Cardiac muscle cell (in vitro differentiated cells and primary cell): ENCODE results near the gene ATP11A. TPM values are rescaled to one million over a fixed set of nuclear protein-coding genes. Genes with fewer than 3 reads are reported as not detected.
A peak's percentile ranks its signal among the peaks of the same experiment; 100 is the strongest.

Experiments
- DNase-seq, 2 donors: peaks; one replicate each; pipeline versions ENCODE4 v3.0.0 to v3.0.0-alpha.2; 2010 to 2017; ENCODE audit warnings: low read depth in 1 of 2, low spot score in 1 of 2
- H3K27ac ChIP-seq: fragments of 200-600 bp; sonication (generic); 2 replicates; pipeline ENCODE4 v1.5.1; 2016
- H3K27me3 ChIP-seq: fragments of 200-600 bp; sonication (generic); 2 replicates; pipeline ENCODE4 v1.6.0; 2016; ENCODE audit warnings: control low read depth
- H3K36me3 ChIP-seq: fragments of 200-600 bp; sonication (generic); 2 replicates; pipeline ENCODE4 v1.5.1; 2016; ENCODE audit warnings: control low read depth
- H3K4me1 ChIP-seq: fragments of 200-600 bp; sonication (generic); 2 replicates; pipeline ENCODE4 v1.8.1; 2017; ENCODE audit warnings: low read depth, mild to moderate bottlenecking, mixed run types
- H3K4me3 ChIP-seq: fragments of 200-600 bp; sonication (generic); 2 replicates; pipeline ENCODE4 v1.5.1; 2016; ENCODE audit warnings: mild to moderate bottlenecking
- H3K9me3 ChIP-seq: fragments of 200-600 bp; sonication (generic); 2 replicates; pipeline ENCODE4 v1.5.1; 2017; ENCODE audit warnings: low read depth, mild to moderate bottlenecking, control low read depth
- polyA plus RNA-seq: library from polyadenylated mRNA; unstranded; fragments of >200 nt; fragmentation: Nextera tagmentation; extraction: Ambion mirVana; gene quantifications from 2 replicates; pipeline ENCODE4 v1.2.1, GENCODE V29; 2016
- total RNA-seq: library from RNA; depleted of rRNA; stranded (reverse); fragments of >200 nt; gene quantifications from 2 replicates; pipeline ENCODE4 v1.2.3, GENCODE V29; 2016
- TF ChIP-seq, protein P1 (sequence below): IDR thresholded peaks from 2 replicates; pipeline ENCODE4 v1.5.1; 2012; ENCODE audit warnings: low read depth, mild to moderate bottlenecking, low read length

ATP11A gene
- total and polyA plus RNA-seq, 2 experiments from 2014 or later = 38.0 to 42.9 TPM

DNA sequence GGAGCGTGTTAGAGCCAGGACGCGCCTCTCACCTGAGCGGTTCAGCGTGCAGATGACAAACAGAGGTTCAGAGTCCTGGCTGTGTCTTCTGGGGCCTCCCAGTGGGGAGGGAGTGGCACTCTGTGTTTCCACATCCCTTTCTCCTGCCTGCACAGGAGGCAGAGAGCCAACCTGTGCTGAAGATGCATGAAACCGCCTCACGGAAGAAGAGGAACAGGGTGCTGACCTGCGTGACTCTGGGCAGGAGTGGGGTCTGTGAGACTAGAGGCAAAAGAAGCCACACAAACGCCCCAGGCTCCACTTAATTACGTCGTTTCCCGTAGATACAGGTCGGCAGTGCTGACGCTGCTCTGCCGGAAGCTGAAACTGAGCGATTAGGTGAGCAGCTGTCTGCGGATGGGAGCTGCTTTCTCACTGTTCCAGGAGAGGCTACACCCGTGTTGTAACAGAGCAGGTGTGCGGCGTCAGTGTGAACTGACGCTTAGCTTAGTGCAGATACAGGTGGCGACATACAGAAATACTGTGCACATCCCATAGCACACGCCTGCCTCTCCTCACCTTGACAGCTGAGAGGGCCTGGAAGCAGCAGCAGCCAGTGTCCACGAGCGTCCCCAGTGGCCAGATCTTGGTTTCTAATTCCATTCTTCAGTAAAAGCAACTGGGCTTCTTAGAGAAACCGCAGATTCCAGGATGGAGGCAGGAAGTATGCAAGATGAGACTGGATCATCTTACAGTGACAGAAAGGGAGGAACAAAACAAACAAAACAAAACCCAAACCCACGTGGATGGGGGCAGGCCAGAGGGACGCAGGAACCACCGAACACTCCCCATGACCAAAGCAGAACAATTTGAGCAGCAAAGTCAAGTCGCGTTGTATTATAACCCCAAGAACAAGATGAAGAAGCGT, 241.4 kb downstream of the ATP11A start:
- H3K36me3 ChIP-seq = no peaks in the 10 kb centered on the region
- no peaks in the 10 kb centered on the region for H3K27me3 ChIP-seq
- H3K4me1 ChIP-seq = no peaks in the 10 kb centered on the region
- H3K4me3 ChIP-seq = no peak overlapping the region
- TF ChIP-seq, protein P1, sequence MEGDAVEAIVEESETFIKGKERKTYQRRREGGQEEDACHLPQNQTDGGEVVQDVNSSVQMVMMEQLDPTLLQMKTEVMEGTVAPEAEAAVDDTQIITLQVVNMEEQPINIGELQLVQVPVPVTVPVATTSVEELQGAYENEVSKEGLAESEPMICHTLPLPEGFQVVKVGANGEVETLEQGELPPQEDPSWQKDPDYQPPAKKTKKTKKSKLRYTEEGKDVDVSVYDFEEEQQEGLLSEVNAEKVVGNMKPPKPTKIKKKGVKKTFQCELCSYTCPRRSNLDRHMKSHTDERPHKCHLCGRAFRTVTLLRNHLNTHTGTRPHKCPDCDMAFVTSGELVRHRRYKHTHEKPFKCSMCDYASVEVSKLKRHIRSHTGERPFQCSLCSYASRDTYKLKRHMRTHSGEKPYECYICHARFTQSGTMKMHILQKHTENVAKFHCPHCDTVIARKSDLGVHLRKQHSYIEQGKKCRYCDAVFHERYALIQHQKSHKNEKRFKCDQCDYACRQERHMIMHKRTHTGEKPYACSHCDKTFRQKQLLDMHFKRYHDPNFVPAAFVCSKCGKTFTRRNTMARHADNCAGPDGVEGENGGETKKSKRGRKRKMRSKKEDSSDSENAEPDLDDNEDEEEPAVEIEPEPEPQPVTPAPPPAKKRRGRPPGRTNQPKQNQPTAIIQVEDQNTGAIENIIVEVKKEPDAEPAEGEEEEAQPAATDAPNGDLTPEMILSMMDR = peak; percentile 86
- H3K27ac ChIP-seq = no peak overlapping the region
- no peaks in the 10 kb centered on the region for H3K9me3 ChIP-seq
- peak; percentile 58 to 84 for DNase-seq

DNA sequence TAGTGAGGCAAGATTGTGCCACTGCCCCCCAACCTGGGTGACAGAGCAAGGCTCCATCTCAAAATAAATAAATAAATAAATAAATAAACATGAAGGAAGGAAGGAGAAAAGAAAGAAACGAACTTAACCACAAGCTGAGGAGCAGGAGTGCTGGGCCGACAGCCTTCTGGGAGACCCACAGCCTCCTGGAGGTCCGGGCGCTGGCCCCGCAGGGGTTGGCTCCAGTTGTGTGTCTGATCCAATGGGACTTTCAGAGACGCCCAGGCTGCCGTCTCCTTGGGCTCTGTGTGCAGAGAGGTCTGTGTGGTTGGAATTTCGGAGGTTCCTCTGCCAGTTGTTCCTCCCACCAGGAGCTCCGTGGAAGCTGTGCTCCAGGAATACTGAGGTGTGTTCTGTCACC, 243.1 kb downstream of the ATP11A start:
- H3K27me3 ChIP-seq = no peaks in the 10 kb centered on the region
- TF ChIP-seq, protein P1 = no peak

DNA sequence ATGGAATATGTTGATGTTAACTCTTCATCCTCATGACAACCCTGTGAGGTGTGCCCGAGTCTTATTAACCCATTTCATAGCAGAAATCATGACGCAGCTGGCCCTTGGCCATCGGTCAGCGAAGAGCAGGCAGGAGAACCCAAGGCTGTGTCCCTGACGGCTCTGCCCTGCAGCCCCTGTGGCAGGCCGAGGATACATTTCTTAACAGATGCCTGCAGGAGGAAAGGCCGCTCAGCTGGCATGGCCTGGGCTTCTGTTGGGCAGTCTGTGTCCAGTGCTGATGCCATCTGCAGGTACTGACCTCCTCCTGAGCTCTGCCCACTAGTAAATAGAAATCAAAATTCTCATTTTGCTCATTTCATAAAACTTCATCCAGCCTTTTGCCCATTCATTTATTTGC, 243.8 kb downstream of the ATP11A start:
- TF ChIP-seq, protein P1 = no peak
- H3K9me3 ChIP-seq = no peaks in the 10 kb centered on the region
- no peaks in the 10 kb centered on the region for H3K4me1 ChIP-seq
- H3K27ac ChIP-seq = no peak overlapping the region
- H3K4me3 ChIP-seq = no peak overlapping the region
- no peaks in the 10 kb centered on the region for H3K27me3 ChIP-seq
- DNase-seq = no peak
- no peaks in the 10 kb centered on the region for H3K36me3 ChIP-seq

More for the DNA sequence above, 243.1 kb downstream of the ATP11A start:
- no peaks in the 10 kb centered on the region for H3K9me3 ChIP-seq
- H3K36me3 ChIP-seq = no peaks in the 10 kb centered on the region
- H3K4me3 ChIP-seq = no peak overlapping the region
- no peaks in the 10 kb centered on the region for H3K4me1 ChIP-seq
- no peak for DNase-seq
- H3K27ac ChIP-seq = no peak overlapping the region

DNA sequence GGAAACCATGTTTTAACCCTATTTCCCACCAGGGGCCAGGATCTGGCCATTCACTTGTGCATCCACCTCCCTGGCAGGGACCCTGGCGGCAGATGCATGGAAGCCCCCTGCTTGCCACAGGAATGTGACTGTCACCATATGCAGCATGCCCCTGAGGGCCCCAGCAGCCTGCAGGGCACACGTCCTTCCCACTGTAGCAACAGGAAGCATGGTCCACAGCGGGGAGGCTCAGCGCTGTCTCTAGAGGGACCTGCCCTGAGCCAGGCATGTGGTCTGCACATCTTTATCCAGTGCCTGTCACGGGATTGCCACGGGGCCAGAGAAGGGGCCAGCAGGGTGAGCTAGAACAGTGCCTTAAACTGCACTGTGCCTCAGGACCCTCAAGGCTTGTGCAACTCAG, 244.2 kb downstream of the ATP11A start:
- Histone ChIP-seq H3K4me1 (no peaks in the 10 kb centered on the region), H3K27ac (no peak overlapping the region), H3K9me3 (no peaks in the 10 kb centered on the region), H3K27me3 (no peaks in the 10 kb centered on the region), H3K36me3 (no peaks in the 10 kb centered on the region), H3K4me3 (no peak overlapping the region)
- TF ChIP-seq, protein P1 = no peak
- DNase-seq = no peak

Other genes with a start within 250 kb of the ATP11A start
- 9.9 and 12.9 TPM in 2 replicates for gene TUBGCP3, start 101.9 kb upstream of the ATP11A start, total RNA-seq
- gene TUBGCP3, start 101.9 kb upstream of the ATP11A start, polyA plus RNA-seq = 12.5 and 16.7 TPM in 2 replicates